SK-N-SH treated with all-trans-retinoic acid at 6 μM for 48 hours (cell line): ENCODE measurements around the gene RFLNA.

Source experiments
- ATAC-seq: fragments of 200-7000 bp; cut with Tn5 transposase; 3 replicates; pipeline ENCODE4 v1.9.1; 2020; ENCODE audit warnings: mild to moderate bottlenecking, moderate library complexity
- BACH2 ChIP-seq: fragments of 250-450 bp; sonication (Bioruptor Pico); IDR thresholded peaks from 2 replicates; pipeline ENCODE4 v1.9.0; 2021; ENCODE audit warnings: mild to moderate bottlenecking, borderline replicate concordance
- CREB5 ChIP-seq: fragments of 250-450 bp; sonication (Bioruptor Pico); IDR thresholded peaks from 2 replicates; pipeline ENCODE4 v1.5.1; 2020; ENCODE audit warnings: low read depth, mild to moderate bottlenecking, moderate library complexity
- CSRNP3 ChIP-seq: fragments of 250-450 bp; sonication (Bioruptor Pico); IDR thresholded peaks from 2 replicates; pipeline ENCODE4 v1.5.1; 2021; ENCODE audit warnings: mild to moderate bottlenecking, moderate library complexity
- ESRRG ChIP-seq: fragments of 250-450 bp; sonication (Bioruptor Pico); IDR thresholded peaks from 2 replicates; pipeline ENCODE4 v1.6.1; 2021; ENCODE audit warnings: mild to moderate bottlenecking
- GLIS3 ChIP-seq: fragments of 250-450 bp; sonication (Bioruptor Pico); IDR thresholded peaks from 2 replicates; pipeline ENCODE4 v1.5.0; 2020; ENCODE audit warnings: mild to moderate bottlenecking, moderate library complexity
- ISL1 ChIP-seq: fragments of 250-450 bp; sonication (Bioruptor Pico); IDR thresholded peaks from 2 replicates; pipeline ENCODE4 v2.1.2; 2022; ENCODE audit warnings: mild to moderate bottlenecking, moderate library complexity
- PATZ1 ChIP-seq: fragments of 250-450 bp; sonication (Bioruptor Pico); IDR thresholded peaks from 2 replicates; pipeline ENCODE4 v1.8.0; 2020; ENCODE audit warnings: mild to moderate bottlenecking, moderate library complexity, borderline replicate concordance
- POU6F1 ChIP-seq: fragments of 250-450 bp; sonication (Bioruptor Pico); IDR thresholded peaks from 2 replicates; pipeline ENCODE4 v1.8.0; 2021; ENCODE audit warnings: low read depth, mild to moderate bottlenecking, moderate library complexity, borderline replicate concordance
- SNAI2 ChIP-seq: fragments of 250-450 bp; sonication (Bioruptor Pico); IDR thresholded peaks from 2 replicates; pipeline ENCODE4 v1.5.0; 2020; ENCODE audit warnings: mild to moderate bottlenecking, moderate library complexity
- TCF4 ChIP-seq: fragments of 250-450 bp; sonication (Bioruptor Pico); IDR thresholded peaks from 2 replicates; pipeline ENCODE4 v1.8.0; 2021; ENCODE audit warnings: mild to moderate bottlenecking, moderate library complexity, borderline replicate concordance
- TSHZ2 ChIP-seq: fragments of 250-450 bp; sonication (Bioruptor Pico); IDR thresholded peaks from 2 replicates; pipeline ENCODE4 v1.5.0; 2020; ENCODE audit warnings: mild to moderate bottlenecking, moderate library complexity
- ZC3H10 ChIP-seq: fragments of 250-450 bp; sonication (Bioruptor Pico); IDR thresholded peaks from 2 replicates; pipeline ENCODE4 v1.5.1; 2021; ENCODE audit warnings: mild to moderate bottlenecking, moderate library complexity
- ZFP3 ChIP-seq: fragments of 250-450 bp; sonication (Bioruptor Pico); IDR thresholded peaks from 2 replicates; pipeline ENCODE4 v1.5.0; 2020; ENCODE audit warnings: mild to moderate bottlenecking, moderate library complexity
- ZFP30 ChIP-seq: fragments of 450-650 bp; formaldehyde crosslinking; IDR thresholded peaks from 2 replicates; pipeline ENCODE4 v1.5.0; 2022; ENCODE audit warnings: mild to moderate bottlenecking, moderate library complexity
- ZNF565 ChIP-seq: fragments of 450-650 bp; formaldehyde crosslinking; conservative IDR thresholded peaks from 2 replicates; pipeline ENCODE4 v1.5.0; 2020; ENCODE audit warnings: low read depth, mild to moderate bottlenecking, moderate library complexity
- ZNF70 ChIP-seq: fragments of 450-650 bp; formaldehyde crosslinking; IDR thresholded peaks from 2 replicates; pipeline ENCODE4 v1.5.0; 2020; ENCODE audit warnings: mild to moderate bottlenecking, moderate library complexity
- ZNF8 ChIP-seq: fragments of 450-650 bp; formaldehyde crosslinking; IDR thresholded peaks from 2 replicates; pipeline ENCODE4 v1.5.0; 2020; ENCODE audit warnings: mild to moderate bottlenecking, moderate library complexity

Gene RFLNA

GRCh38 chr12:124277394-124278241, 17.3 kb upstream of the RFLNA start:
- no peak for TF ChIP-seq ESRRG
- no peak for TF ChIP-seq SNAI2 (CRISPR knock-in tag)
- no peak for TF ChIP-seq ZNF565 (CRISPR knock-in tag)
- no peak for TF ChIP-seq ZFP30 (CRISPR knock-in tag)
- no peak for TF ChIP-seq ZFP3
- no peak for TF ChIP-seq TSHZ2 (CRISPR knock-in tag)
- no peak for TF ChIP-seq ISL1 (CRISPR knock-in tag)
- TF ChIP-seq PATZ1 (CRISPR knock-in tag): no peak
- no peak for TF ChIP-seq GLIS3
- ATAC-seq: no peak

GRCh38 chr12:124278389-124279101, 16.3 kb upstream of the RFLNA start:
- TF ChIP-seq CSRNP3 (CRISPR knock-in tag) (no peak), ESRRG (no peak), ZFP30 (CRISPR knock-in tag) (no peak), POU6F1 (CRISPR knock-in tag) (no peak), TCF4 (CRISPR knock-in tag) (no peak), ZC3H10 (CRISPR knock-in tag) (no peak), CREB5 (CRISPR knock-in tag) (no peak), ZNF8 (CRISPR knock-in tag) (no peak)
- no peak for ATAC-seq

- TF ChIP-seq ZNF565 (CRISPR knock-in tag) (no peak), ZC3H10 (CRISPR knock-in tag) (no peak), ZNF8 (CRISPR knock-in tag) (no peak), BACH2 (no peak), ISL1 (CRISPR knock-in tag) (no peak), ZNF70 (CRISPR knock-in tag) (no peak)
- TF ChIP-seq, all 23 proteins: peak for 0
- ATAC-seq: no peak
These were observed 15.6 kb upstream of the RFLNA start for GRCh38 chr12:124279315-124279714.
